BE2C (cell line): ENCODE results near the gene C16orf95.

Experiments used
- DNase-seq: peaks from one replicate; pipeline ENCODE4 v3.0.0-alpha.2; 2020
- H3K27me3 ChIP-seq: fragments of 250-450 bp; sonication (Bioruptor Pico); 2 replicates; pipeline ENCODE4 v1.5.1; 2020; ENCODE audit warnings: mild to moderate bottlenecking
- H3K36me3 ChIP-seq: fragments of 250-450 bp; sonication (Bioruptor Pico); 2 replicates; pipeline ENCODE4 v1.5.1; 2020; ENCODE audit warnings: mild to moderate bottlenecking
- H3K4me1 ChIP-seq: fragments of 250-450 bp; sonication (Bioruptor Pico); 2 replicates; pipeline ENCODE4 v1.5.1; 2020
- H3K4me3 ChIP-seq: 2 replicates; pipeline ENCODE4 v1.5.1; 2011; ENCODE audit warnings: low read depth, low read length
- H3K9me3 ChIP-seq: fragments of 250-450 bp; sonication (Bioruptor Pico); 2 replicates; pipeline ENCODE4 v1.5.1; 2020
- CTCF ChIP-seq: IDR thresholded peaks from 2 replicates; pipeline ENCODE4 v1.5.1; 2012; ENCODE audit warnings: mild to moderate bottlenecking, low read depth, low read length

C16orf95 gene

GRCh38 chr16:87334651-87335624 lies 17.7 kb upstream of the C16orf95 start:
- no peak for DNase-seq
- Histone ChIP-seq H3K4me3 (no peak overlapping the region), H3K36me3 (peaks cover 44% of the 10 kb centered on the region), H3K27me3 (no peaks in the 10 kb centered on the region), H3K9me3 (no peaks in the 10 kb centered on the region), H3K4me1 (peaks cover 5% of the 10 kb centered on the region; the same call in 1 of the 2 replicates)
- no peak for TF ChIP-seq CTCF

GRCh38 chr16:87333581-87334331 lies 16.6 kb upstream of the C16orf95 start:
- no peak for DNase-seq
- Histone ChIP-seq H3K4me3 (no peak overlapping the region), H3K9me3 (no peaks in the 10 kb centered on the region), H3K36me3 (peaks cover 45% of the 10 kb centered on the region), H3K27me3 (no peaks in the 10 kb centered on the region), H3K4me1 (peaks cover 5% of the 10 kb centered on the region; the same call in 1 of the 2 replicates)
- TF ChIP-seq CTCF = no peak

GRCh38 chr16:87333101-87333500 lies 15.9 kb upstream of the C16orf95 start:
- no peaks in the 10 kb centered on the region for H3K27me3 ChIP-seq
- H3K9me3 ChIP-seq = no peaks in the 10 kb centered on the region
- H3K4me3 ChIP-seq = no peak overlapping the region
- no peak for TF ChIP-seq CTCF
- peaks cover 45% of the 10 kb centered on the region for H3K36me3 ChIP-seq
- no peak for DNase-seq
- H3K4me1 ChIP-seq = peaks cover 5% of the 10 kb centered on the region; the same call in 1 of the 2 replicates

- Histone ChIP-seq H3K4me1 (peaks cover 1% of the 10 kb centered on the region; the same call in 1 of the 2 replicates), H3K4me3 (no peak overlapping the region), H3K9me3 (no peaks in the 10 kb centered on the region), H3K36me3 (peaks cover 45% of the 10 kb centered on the region), H3K27me3 (no peaks in the 10 kb centered on the region)
- DNase-seq = no peak
- TF ChIP-seq CTCF = no peak
Observed at GRCh38 chr16:87332150-87332549, 15.0 kb upstream of the C16orf95 start.

- H3K4me3 ChIP-seq = no peak overlapping the region
Observed at GRCh38 chr16:87331241-87331801, 14.1 kb upstream of the C16orf95 start.

More at GRCh38 chr16:87331241-87331801, 14.1 kb upstream of the C16orf95 start:
- no peaks in the 10 kb centered on the region for H3K9me3 ChIP-seq
- DNase-seq = no peak
- no peaks in the 10 kb centered on the region for H3K27me3 ChIP-seq
- TF ChIP-seq CTCF = no peak
- no peaks in the 10 kb centered on the region for H3K4me1 ChIP-seq
- H3K36me3 ChIP-seq = peaks cover 45% of the 10 kb centered on the region
